GM19240 (cell line): ENCODE data around the gene GNAS-AS1.

Source experiments
- DNase-seq: peaks from one replicate; pipeline ENCODE4 v3.0.0; 2011; ENCODE audit warnings: low spot score; ENCODE audit not compliant: insufficient read length

Gene GNAS-AS1

GRCh38 chr20:58850693-58851174, at the start of gene GNAS-AS1:
GNAS-AS1 (minus strand) TSS chr20:58850902.
- peak; percentile 90 for DNase-seq

- no peak for DNase-seq
These were observed 49.7 kb upstream of the GNAS-AS1 start for GRCh38 chr20:58900397-58900796.

GRCh38 chr20:58899512-58899911, 48.8 kb upstream of the GNAS-AS1 start:
- DNase-seq: no peak

GRCh38 chr20:58898629-58899408, 48.1 kb upstream of the GNAS-AS1 start:
- no peak for DNase-seq

GRCh38 chr20:58897488-58897887, 46.8 kb upstream of the GNAS-AS1 start:
- no peak for DNase-seq

- DNase-seq: no peak
These were observed 46.1 kb upstream of the GNAS-AS1 start for GRCh38 chr20:58896820-58897219.

GRCh38 chr20:58895448-58896180, 44.9 kb upstream of the GNAS-AS1 start:
- DNase-seq: no peak

GRCh38 chr20:58894652-58895447, 44.1 kb upstream of the GNAS-AS1 start:
- DNase-seq: no peak

GRCh38 chr20:58893355-58894120, 42.8 kb upstream of the GNAS-AS1 start:
- DNase-seq: no peak

GRCh38 chr20:58892932-58893224, 42.2 kb upstream of the GNAS-AS1 start:
- DNase-seq: no peak

- DNase-seq: peak; percentile 76
These were observed 41.6 kb upstream of the GNAS-AS1 start for GRCh38 chr20:58892141-58892931.

GRCh38 chr20:58891718-58892140, 41.0 kb upstream of the GNAS-AS1 start:
- DNase-seq: no peak

- DNase-seq: peak; percentile 68
These were observed 40.5 kb upstream of the GNAS-AS1 start for GRCh38 chr20:58891086-58891717.

- DNase-seq: peak; percentile 30
These were observed 39.9 kb upstream of the GNAS-AS1 start for GRCh38 chr20:58890518-58891085.

GRCh38 chr20:58889798-58890517, 39.3 kb upstream of the GNAS-AS1 start:
- DNase-seq: no peak

GRCh38 chr20:58889334-58889760, 38.6 kb upstream of the GNAS-AS1 start:
- DNase-seq: no peak

GRCh38 chr20:58888521-58889333, 38.0 kb upstream of the GNAS-AS1 start:
- peak; percentile 74 for DNase-seq

GRCh38 chr20:58888103-58888502, 37.4 kb upstream of the GNAS-AS1 start:
- no peak for DNase-seq
